IPS DF 6.9 (cell line): ENCODE data around the gene ATR.

Source experiments
- DNase-seq: peaks from one replicate; pipeline ENCODE4 v3.0.0-alpha.2; 2013; ENCODE audit warnings: low read depth, low spot score
- H3K27ac ChIP-seq: one replicate; pipeline ENCODE4 v1.5.1; 2013; ENCODE audit warnings: low read length, control low read depth
- H3K27me3 ChIP-seq: 2 replicates; pipeline ENCODE4 v1.6.1; 2013; ENCODE audit warnings: mild to moderate bottlenecking, low read length; ENCODE audit not compliant: control insufficient read depth, insufficient read depth
- H3K36me3 ChIP-seq: 2 replicates; pipeline ENCODE4 v1.6.1; 2013; ENCODE audit warnings: low read length; ENCODE audit not compliant: control insufficient read depth, insufficient read depth
- H3K4me1 ChIP-seq: 2 replicates; pipeline ENCODE4 v1.6.1; 2013; ENCODE audit warnings: low read length; ENCODE audit not compliant: control insufficient read depth, insufficient read depth
- H3K4me3 ChIP-seq: 2 replicates; pipeline ENCODE4 v1.5.1; 2013; ENCODE audit warnings: mild to moderate bottlenecking, low read length
- H3K9me3 ChIP-seq: 2 replicates; pipeline ENCODE4 v1.6.1; 2013; ENCODE audit warnings: low read length, inconsistent platforms; ENCODE audit not compliant: control insufficient read depth, insufficient read depth
- WGBS: extraction: QIAGEN DNeasy Blood & Tissue Kit; methylation state at CpG from one replicate; pipeline ENCODE4 v1.1.7; 2013; ENCODE audit warnings: mixed read lengths, missing lambda C conversion rate; ENCODE audit not compliant: insufficient read length, insufficient coverage; 5-methylcytosine and 5-hydroxymethylcytosine counted together

Gene ATR

DNA sequence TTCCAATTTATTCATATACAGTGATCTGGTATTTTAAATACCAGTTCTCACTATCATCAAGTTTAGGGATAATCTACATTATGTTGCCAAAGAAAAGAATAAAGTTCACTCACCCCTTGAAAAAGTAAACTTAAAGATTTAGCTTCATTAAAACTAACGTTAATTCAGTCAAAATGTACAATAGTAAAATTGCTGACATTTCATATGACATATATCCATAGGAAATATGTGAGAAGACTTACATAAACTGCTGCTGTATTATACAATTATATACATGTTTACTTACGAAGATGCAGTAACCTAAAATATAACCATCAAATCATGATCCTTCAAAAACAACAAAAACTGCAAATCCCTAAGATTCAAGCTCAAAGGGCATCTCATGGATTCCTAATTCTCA, 44.0 kb downstream of the ATR start:
- no peaks in the 10 kb centered on the region for H3K4me1 ChIP-seq
- no peak overlapping the region for H3K4me3 ChIP-seq
- no CpG with 5 or more reads among the region's 2 CpGs for WGBS
- H3K9me3 ChIP-seq = no peaks in the 10 kb centered on the region
- no peak overlapping the region for H3K27ac ChIP-seq
- no peaks in the 10 kb centered on the region for H3K36me3 ChIP-seq
- no peak for DNase-seq
- no peaks in the 10 kb centered on the region for H3K27me3 ChIP-seq

DNA sequence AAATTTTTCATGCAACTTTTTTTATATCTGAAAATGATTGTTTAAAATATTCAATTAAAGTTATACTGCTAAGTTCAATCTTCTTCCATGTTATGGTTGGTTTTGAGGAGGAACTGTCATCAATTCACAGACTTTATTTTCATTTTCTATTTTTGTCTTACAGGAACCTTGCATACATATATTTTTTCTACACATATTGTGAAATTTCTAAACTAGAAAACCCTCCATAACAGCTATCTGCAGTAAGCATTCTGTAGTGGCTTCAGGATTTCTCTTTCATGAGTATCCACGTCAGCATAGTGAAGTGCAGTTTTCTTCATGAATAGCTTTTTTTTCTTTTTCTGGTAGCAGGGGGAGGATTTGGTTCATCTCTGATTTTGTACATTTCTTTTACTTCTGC, 48.2 kb downstream of the ATR start:
- WGBS = no CpG with 5 or more reads among the region's 1 CpG
- Histone ChIP-seq H3K4me1 (no peaks in the 10 kb centered on the region), H3K27ac (no peak overlapping the region), H3K9me3 (no peaks in the 10 kb centered on the region), H3K4me3 (no peak overlapping the region), H3K36me3 (no peaks in the 10 kb centered on the region), H3K27me3 (no peaks in the 10 kb centered on the region)
- DNase-seq = no peak

DNA sequence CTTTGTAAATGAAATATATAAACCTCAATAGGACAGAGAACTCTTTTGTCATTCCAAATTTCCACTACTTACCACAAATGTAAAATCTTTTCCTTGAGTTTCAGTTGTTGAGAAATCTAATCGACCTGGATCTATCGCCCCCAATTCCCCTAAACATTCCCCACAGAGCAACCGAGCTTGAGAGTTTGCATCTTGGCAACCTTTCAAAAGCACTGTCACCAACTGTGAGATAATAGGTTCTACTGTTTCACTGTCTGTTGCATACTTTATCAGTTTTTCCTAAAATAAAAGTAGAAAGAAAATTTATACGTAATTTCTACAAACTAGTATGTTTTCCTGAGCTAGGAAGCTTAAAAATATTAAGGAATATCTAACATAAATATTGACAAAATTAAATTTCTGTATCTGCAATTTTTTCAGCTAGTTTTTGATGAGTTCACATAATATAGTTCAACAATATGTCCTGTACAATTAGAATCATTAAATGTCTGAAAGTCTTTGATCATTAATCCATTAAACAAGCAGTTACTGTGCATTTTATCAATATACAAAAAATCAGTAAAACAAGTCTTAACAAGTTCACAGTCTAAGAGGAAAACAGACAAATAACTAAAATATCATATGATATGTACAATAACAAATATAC, 54.5 kb downstream of the ATR start:
- H3K9me3 ChIP-seq = no peaks in the 10 kb centered on the region
- no peak overlapping the region for H3K27ac ChIP-seq
- no peaks in the 10 kb centered on the region for H3K27me3 ChIP-seq
- H3K36me3 ChIP-seq = no peaks in the 10 kb centered on the region
- H3K4me3 ChIP-seq = no peak overlapping the region
- no peaks in the 10 kb centered on the region for H3K4me1 ChIP-seq
- DNase-seq = no peak
- WGBS = 100% methylated on average over 2 of the region's 4 CpGs

DNA sequence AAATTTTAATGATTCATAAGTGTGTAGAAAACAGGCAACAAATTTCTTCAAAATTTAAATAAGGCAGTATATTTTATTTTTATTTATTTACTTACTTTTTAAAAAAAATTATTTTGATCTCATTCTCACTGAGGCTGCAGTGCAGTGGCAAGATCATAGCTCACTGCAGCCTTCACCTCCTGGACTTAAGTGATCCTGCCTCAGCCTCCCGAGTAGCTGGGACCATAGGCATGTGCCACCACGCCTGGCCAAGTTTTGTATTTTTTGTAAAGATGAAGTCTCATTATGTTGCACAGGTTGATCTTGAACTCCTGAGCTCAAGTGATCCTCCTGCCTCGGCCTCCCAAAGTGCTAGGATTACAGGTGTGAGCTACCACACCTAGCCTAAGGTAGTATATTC, 69.5 kb downstream of the ATR start:
- Histone ChIP-seq H3K27me3 (no peaks in the 10 kb centered on the region), H3K4me3 (no peak overlapping the region), H3K36me3 (0 out of 2 replicates have a peak, but pooled peaks cover 2% of the 10 kb centered on the region), H3K27ac (no peak overlapping the region), H3K9me3 (no peaks in the 10 kb centered on the region), H3K4me1 (no peaks in the 10 kb centered on the region)
- DNase-seq = no peak
- no CpG with 5 or more reads among the region's 3 CpGs for WGBS

DNA sequence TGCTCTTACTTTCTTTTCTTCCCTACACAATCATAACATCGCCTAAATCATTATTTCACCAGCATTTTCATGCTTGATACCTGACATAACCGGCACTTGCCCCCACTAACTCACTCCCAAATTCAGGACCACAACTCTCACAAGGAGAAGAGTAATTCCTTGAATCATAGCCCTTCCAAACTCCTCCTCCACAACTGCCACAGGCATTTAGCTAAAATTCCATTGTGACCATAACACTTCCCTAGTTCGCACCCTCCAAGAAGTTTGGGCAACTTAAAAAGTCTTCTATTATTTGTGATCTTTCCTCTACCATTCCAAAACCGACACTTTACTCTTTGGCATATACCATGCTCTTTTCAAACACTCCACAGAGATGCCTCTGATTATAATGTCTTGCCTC, 71.3 kb downstream of the ATR start:
- no peak overlapping the region for H3K27ac ChIP-seq
- H3K4me1 ChIP-seq = no peaks in the 10 kb centered on the region
- no peak overlapping the region for H3K4me3 ChIP-seq
- 0 out of 2 replicates have a peak, but pooled peaks cover 2% of the 10 kb centered on the region for H3K36me3 ChIP-seq
- 100% methylated on average over 2 of the region's 4 CpGs for WGBS
- no peaks in the 10 kb centered on the region for H3K27me3 ChIP-seq
- no peaks in the 10 kb centered on the region for H3K9me3 ChIP-seq
- DNase-seq = no peak

DNA sequence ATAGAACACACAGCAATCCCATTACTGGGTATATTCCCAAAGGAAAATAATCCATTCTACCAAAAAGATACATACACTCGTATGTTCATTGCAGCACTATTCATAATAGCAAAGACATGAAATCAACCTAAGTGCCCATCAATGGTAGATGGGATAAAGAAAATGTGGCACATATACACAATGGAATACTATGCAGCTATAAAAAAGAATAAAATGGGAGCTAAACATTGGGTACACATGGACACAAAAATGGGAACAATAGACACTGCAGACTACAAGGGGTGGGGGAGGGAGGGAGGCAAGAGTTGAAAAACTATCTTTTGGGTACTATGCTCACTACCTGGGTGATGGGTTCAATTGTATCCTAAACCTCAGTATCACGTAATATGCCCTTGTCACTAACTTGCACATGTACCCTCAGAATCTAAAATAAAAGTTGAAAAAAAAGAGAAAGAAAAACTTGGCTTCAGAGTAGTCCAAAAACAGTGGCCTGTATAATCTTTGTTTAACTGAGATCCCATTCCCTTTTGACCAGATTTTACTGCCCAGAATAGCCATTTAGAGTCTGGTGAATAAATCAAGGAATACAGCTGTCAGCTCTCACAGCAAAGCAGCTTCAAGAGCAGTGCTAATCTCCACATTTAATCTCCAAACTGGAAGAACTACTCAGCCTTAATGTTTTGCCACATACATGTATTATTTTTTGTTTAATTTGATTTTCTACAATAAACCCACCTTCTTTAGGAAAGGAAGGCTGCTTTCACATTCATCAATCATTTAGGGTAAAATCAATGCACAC, 76.1 kb downstream of the ATR start:
- Histone ChIP-seq H3K27me3 (no peaks in the 10 kb centered on the region), H3K9me3 (no peaks in the 10 kb centered on the region), H3K36me3 (no peaks in the 10 kb centered on the region; the same call in 1 of the 2 replicates), H3K4me3 (no peak overlapping the region), H3K27ac (no peak overlapping the region), H3K4me1 (no peaks in the 10 kb centered on the region)
- DNase-seq = no peak
- no CpG with 5 or more reads among the region's 2 CpGs for WGBS

DNA sequence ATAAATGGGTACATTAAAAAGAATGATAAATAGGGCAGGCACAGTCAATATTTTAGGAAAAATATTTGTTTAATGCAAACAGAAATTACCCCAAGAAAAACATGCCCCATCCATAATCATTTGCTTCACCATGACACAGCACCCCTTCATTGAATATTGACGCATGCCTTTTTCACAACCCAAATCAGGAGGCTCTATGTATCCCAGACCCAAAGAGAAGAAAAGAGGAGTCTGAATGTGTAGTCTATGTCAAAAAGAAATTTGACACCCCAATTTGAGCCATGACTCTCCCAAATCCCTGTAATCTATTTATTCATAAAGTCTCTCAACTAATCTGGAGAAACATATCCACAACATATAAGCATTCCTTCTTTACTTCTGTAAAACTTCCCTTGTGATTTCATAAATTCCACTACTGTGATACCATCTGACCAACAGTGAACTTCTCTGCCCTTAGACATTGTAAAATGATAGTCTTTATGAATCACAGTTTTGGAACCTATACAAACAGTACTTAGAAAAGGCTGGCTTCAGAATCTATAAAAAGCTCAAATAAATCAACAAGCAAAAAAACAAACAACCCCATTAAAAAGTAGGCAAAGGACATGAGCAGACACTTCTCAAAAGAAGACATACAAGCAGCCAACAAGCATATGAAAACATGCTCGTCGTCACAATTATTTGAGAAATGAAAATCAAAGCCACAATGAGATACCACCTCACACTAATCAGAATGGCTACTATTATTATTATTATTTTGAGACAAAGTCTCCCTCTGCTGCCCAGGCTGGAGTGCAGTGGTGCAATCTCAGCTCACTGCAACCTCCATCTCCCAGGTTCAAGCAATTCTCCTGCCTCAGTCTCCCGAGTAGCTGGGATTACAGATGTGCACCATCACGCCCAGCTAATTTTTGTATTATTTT, 77.3 kb downstream of the ATR start:
- no peaks in the 10 kb centered on the region for H3K4me1 ChIP-seq
- no peaks in the 10 kb centered on the region for H3K27me3 ChIP-seq
- DNase-seq = no peak
- H3K27ac ChIP-seq = no peak overlapping the region
- no CpG with 5 or more reads among the region's 5 CpGs for WGBS
- H3K9me3 ChIP-seq = no peaks in the 10 kb centered on the region
- H3K4me3 ChIP-seq = no peak overlapping the region
- H3K36me3 ChIP-seq = no peaks in the 10 kb centered on the region; the same call in 1 of the 2 replicates

DNA sequence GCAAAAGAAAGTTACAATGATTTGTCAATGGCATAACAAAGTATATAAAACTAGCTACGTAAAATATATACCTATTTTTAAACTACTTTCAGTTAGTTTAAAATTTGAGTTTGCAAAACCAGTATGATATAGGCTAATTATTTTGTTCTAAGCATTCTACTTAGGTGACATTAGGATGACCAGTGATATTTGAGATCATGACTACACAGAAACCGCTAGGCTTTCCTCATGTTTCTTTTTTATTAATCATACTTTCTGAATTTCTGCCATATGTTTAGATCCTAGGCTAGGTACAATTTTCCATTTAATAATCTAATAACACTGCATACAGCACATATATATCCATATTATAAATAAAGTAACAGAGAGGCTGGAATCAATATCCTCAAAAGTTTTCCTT, 78.3 kb downstream of the ATR start:
- H3K4me1 ChIP-seq = no peaks in the 10 kb centered on the region
- no peak for DNase-seq
- H3K4me3 ChIP-seq = no peak overlapping the region
- no peaks in the 10 kb centered on the region; the same call in 1 of the 2 replicates for H3K36me3 ChIP-seq
- no peaks in the 10 kb centered on the region for H3K27me3 ChIP-seq
- WGBS = no CpG with 5 or more reads among the region's 2 CpGs
- no peaks in the 10 kb centered on the region for H3K9me3 ChIP-seq
- no peak overlapping the region for H3K27ac ChIP-seq

DNA sequence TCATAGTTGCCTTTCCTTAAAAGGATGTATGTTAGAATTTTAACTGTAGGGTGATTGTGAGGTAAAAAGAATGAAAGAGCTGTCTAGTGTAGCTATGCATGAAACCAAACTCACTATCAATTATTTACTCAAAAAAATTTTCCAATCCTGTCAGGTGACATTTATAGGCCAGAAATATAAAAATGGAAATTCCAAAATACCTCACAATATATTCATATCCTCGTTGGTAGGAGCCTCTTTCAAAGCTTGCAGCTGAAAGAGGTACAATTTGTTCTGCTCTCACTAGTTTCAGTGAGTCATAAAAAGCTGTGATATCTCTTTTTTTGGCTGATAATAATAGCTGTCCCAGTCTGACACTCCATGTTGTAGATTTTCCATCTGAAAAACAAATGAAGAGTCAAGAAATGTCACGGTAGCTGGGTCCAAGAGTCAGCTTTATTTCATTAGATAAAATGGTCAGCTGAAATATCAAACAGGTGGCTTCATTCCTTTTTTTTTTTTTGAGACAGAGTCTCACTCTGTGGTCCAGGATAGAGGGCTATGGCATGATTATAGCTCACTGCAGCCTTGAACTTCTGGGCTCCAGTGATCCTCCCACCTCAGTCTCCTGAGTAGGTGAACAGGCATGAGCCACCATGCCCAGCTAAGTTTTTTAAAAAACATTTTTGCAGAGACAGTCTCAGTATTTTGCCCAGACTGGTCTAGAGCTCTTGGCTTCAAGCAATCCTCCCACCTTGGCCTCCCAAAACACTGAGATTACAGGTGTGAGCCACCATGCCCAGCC, 79.9 kb downstream of the ATR start:
- DNase-seq = no peak
- Histone ChIP-seq H3K27ac (no peak overlapping the region), H3K4me1 (no peaks in the 10 kb centered on the region), H3K27me3 (no peaks in the 10 kb centered on the region), H3K4me3 (no peak overlapping the region), H3K36me3 (no peaks in the 10 kb centered on the region; the same call in 1 of the 2 replicates), H3K9me3 (no peaks in the 10 kb centered on the region)
- WGBS = no CpG with 5 or more reads among the region's 2 CpGs

DNA sequence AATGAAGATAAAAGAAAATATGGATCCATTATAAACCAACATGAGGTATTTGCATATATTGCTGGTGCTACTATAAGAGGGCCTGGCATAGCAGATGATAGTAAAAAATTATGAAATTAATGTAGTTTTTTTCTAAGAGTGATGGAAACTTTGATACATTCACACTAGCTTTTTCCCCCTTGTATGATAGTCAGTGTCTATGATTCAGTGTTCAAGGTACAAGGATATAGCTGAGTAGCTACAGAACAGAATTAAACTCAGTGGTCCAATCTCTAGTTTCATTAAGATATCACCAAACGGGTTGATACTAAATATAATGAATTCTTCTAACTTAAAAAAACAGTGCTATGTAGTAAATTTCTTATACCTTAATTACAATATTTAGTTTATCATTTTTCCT, 80.8 kb downstream of the ATR start:
- WGBS = no CpG with 5 or more reads among the region's 1 CpG

More for the DNA sequence above, 80.8 kb downstream of the ATR start:
- Histone ChIP-seq H3K27me3 (no peaks in the 10 kb centered on the region), H3K4me3 (no peak overlapping the region), H3K4me1 (no peaks in the 10 kb centered on the region), H3K9me3 (no peaks in the 10 kb centered on the region), H3K27ac (no peak overlapping the region), H3K36me3 (no peaks in the 10 kb centered on the region; the same call in 1 of the 2 replicates)
- DNase-seq = no peak
